Coronary artery (tissue), 2 donors: Measurements from ENCODE around the gene S100A1.

ENCODE experiments used
- DNase-seq: peaks from one replicate; pipeline ENCODE4 v3.0.0-alpha.2; 2017; ENCODE audit warnings: low spot score
- H3K27ac ChIP-seq, 2 donors: fragments of 200-600 bp; sonication (generic); one replicate each; pipeline ENCODE4 v1.5.1; 2016 to 2019
- H3K4me3 ChIP-seq: fragments of 200-600 bp; sonication (generic); 2 replicates; pipeline ENCODE4 v1.5.1; 2016; ENCODE audit warnings: mild to moderate bottlenecking, moderate library complexity
- TF ChIP-seq, protein P1 (sequence below): fragments of 200-600 bp; sonication (generic); IDR thresholded peaks from one replicate; pipeline ENCODE4 v1.5.1; 2019; ENCODE audit warnings: antibody characterized with exemption

S100A1 gene

DNA sequence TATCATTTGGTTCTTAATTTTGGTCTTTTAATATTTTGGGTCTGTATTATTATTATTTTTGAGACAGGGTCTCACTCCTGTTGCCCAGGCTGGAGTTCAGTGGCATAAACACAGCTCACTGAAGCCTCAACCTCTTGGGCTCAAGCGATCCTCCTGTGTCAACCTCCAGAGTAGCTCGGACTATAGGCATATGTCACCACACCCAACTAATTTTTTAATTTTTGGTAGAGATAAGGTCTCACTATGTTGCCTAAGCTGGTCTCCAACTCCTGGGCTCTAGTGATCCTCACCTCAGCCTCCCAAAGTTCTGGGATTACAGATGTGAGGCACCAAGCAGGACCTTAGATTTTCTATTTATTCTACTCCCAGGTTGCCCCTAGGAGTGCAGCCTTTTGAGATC is 45.3 kb downstream of the S100A1 start:
- Histone ChIP-seq H3K27ac (no peak overlapping the region), H3K4me3 (no peak overlapping the region)
- TF ChIP-seq, protein P1, sequence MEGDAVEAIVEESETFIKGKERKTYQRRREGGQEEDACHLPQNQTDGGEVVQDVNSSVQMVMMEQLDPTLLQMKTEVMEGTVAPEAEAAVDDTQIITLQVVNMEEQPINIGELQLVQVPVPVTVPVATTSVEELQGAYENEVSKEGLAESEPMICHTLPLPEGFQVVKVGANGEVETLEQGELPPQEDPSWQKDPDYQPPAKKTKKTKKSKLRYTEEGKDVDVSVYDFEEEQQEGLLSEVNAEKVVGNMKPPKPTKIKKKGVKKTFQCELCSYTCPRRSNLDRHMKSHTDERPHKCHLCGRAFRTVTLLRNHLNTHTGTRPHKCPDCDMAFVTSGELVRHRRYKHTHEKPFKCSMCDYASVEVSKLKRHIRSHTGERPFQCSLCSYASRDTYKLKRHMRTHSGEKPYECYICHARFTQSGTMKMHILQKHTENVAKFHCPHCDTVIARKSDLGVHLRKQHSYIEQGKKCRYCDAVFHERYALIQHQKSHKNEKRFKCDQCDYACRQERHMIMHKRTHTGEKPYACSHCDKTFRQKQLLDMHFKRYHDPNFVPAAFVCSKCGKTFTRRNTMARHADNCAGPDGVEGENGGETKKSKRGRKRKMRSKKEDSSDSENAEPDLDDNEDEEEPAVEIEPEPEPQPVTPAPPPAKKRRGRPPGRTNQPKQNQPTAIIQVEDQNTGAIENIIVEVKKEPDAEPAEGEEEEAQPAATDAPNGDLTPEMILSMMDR, result no peak
- no peak for DNase-seq

DNA sequence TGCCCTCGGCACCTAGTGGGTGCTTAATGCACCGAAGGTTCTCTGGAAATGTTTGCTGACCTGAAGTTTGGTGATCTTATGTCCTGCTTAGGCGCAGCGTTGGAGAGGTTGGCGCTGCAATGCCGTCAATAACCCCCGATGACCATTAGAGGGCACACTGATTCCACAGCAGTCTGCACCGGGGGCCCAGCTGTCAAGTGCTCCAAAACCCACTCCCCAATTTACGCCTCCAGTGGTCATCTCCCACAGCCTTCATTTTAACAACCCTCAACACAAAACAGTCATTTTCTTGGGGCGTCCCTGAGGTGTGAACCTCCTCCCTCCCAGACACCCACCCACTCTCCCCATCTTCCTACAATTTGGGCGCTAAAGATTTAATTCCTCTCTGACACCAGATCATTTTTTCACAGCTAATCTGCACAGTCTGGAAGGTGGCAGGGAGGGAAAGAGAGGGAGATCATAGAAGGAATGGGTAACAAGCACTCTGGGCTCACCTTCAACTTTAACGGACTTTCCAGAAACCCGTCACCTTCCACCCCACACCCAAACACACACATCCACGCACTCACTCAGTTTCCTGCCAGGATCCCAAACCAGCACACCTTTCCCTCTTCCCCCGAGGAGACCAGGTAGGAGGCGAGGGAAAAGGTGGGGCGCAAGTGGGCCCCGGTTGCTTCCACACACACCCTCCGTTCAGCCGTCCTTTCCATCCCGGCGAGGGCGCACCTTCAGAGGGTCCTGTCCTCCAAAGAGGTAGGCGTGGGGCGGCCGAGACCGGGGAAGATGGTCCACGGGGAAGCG is 49.7 kb downstream of the S100A1 start:
- Histone ChIP-seq H3K4me3 (peak overlapping the region; percentile 88), H3K27ac (peak overlapping the region; percentile 74 to 81)
- DNase-seq, result no peak
- TF ChIP-seq, protein P1, result peak; percentile 93

DNA sequence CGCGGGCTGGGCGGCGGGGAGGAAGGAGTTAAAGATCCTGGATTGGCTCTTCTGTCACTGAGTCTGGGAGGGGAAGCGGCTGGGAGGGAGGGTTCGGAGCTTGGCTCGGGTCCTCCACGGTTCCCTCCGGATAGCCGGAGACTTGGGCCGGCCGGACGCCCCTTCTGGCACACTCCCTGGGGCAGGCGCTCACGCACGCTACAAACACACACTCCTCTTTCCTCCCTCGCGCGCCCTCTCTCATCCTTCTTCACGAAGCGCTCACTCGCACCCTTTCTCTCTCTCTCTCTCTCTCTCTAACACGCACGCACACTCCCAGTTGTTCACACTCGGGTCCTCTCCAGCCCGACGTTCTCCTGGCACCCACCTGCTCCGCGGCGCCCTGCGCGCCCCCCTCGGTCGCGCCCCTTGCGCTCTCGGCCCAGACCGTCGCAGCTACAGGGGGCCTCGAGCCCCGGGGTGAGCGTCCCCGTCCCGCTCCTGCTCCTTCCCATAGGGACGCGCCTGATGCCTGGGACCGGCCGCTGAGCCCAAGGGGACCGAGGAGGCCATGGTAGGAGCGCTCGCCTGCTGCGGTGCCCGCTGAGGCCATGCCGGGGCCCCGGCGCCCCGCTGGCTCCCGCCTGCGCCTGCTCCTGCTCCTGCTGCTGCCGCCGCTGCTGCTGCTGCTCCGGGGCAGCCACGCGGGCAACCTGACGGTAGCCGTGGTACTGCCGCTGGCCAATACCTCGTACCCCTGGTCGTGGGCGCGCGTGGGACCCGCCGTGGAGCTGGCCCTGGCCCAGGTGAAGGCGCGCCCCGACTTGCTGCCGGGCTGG is 50.5 kb downstream of the S100A1 start, which contains the start of gene NPR1:
NPR1 (plus strand) TSS at position 170 of the 818 bp plus-strand sequence; CDS start at position 591, 421 bp downstream.
- peak within 1 kb of the TSS; percentile 88 for H3K4me3 ChIP-seq
- TF ChIP-seq, protein P1, result no peak
- peak within 1 kb of the TSS; percentile 74 to 81 for H3K27ac ChIP-seq
- peak; percentile 87 for DNase-seq

DNA sequence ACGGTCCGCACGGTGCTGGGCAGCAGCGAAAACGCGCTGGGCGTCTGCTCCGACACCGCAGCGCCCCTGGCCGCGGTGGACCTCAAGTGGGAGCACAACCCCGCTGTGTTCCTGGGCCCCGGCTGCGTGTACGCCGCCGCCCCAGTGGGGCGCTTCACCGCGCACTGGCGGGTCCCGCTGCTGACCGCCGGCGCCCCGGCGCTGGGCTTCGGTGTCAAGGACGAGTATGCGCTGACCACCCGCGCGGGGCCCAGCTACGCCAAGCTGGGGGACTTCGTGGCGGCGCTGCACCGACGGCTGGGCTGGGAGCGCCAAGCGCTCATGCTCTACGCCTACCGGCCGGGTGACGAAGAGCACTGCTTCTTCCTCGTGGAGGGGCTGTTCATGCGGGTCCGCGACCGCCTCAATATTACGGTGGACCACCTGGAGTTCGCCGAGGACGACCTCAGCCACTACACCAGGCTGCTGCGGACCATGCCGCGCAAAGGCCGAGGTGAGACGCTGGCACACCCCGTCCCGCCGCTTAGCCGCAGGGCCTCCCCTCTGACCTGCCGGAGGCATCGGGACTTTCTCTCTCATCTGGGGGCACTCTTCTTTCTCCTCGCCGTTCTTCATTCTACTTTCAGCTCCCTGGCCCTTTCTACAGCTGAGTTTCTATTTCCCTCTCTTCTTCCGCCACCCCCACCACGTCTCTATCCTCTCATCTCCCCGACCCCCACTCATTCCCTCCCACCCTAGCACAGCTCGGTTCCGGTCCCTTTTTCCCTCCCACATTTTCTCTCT is 51.3 kb downstream of the S100A1 start:
- Histone ChIP-seq H3K27ac (peak overlapping the region; percentile 74 to 81), H3K4me3 (peak overlapping the region; percentile 88)
- no peak for DNase-seq
- TF ChIP-seq, protein P1, result no peak

DNA sequence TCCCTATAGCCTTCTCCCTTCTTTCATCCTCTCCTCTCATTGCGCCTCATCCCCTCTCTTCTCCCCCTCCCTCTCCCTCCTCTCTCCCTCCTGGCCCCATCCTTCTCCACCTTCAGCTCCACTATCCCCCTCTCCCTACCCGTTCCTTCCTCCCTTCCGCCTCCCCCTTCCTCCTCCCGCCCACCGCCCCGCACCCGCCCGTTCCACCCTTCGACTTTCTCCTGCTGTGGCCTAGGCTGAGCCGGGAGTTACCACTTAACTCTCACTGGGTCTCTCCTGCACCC is 51.8 kb downstream of the S100A1 start:
- TF ChIP-seq, protein P1, result no peak
- DNase-seq, result no peak
- Histone ChIP-seq H3K27ac (peak overlapping the region; percentile 74 to 81), H3K4me3 (peak overlapping the region; percentile 88)
